Right atrium auricular region (tissue), 2 donors: Measurements from ENCODE around the gene FBRSL1. TPM values are rescaled to one million over a fixed set of nuclear protein-coding genes. Genes with fewer than 3 reads are reported as not detected.
A peak's percentile ranks its signal among the peaks of the same experiment; 100 is the strongest.

Experiments used
- DNase-seq: peaks from one replicate; pipeline ENCODE4 v3.0.0-alpha.2; 2019; ENCODE audit warnings: low spot score
- H3K27ac ChIP-seq, 2 donors: fragments of 200-600 bp; sonication (generic); 1 replicate in 1 of 2; 2 replicates in 1 of 2; pipeline ENCODE4 v1.5.1; 2016 to 2019
- H3K27me3 ChIP-seq, 2 donors: fragments of 200-600 bp; sonication (generic); one replicate each; pipeline versions ENCODE4 v1.5.1 to v1.6.0; 2017 to 2019
- H3K36me3 ChIP-seq: fragments of 200-600 bp; sonication (generic); one replicate; pipeline ENCODE4 v1.5.1; 2016
- H3K4me1 ChIP-seq, 2 donors: fragments of 200-600 bp; sonication (generic); one replicate each; pipeline versions ENCODE4 v1.5.1 to v1.6.0; 2017 to 2019
- H3K4me3 ChIP-seq, 2 donors: fragments of 200-600 bp; sonication (generic); 1 replicate in 1 of 2; 2 replicates in 1 of 2; pipeline ENCODE4 v1.5.1; 2017 to 2019; ENCODE audit warnings: mild to moderate bottlenecking in 1 of 2, moderate library complexity in 1 of 2
- H3K9me3 ChIP-seq, 2 donors: fragments of 200-600 bp; sonication (generic); one replicate each; pipeline ENCODE4 v1.5.1; 2019
- CTCF ChIP-seq, 2 donors: fragments of 200-600 bp; sonication (generic); IDR thresholded peaks; one replicate each; pipeline ENCODE4 v1.5.1; 2019; ENCODE audit warnings: antibody characterized with exemption in 2 of 2
- total RNA-seq, 2 donors: library from RNA; depleted of rRNA; stranded (reverse); fragments of >200 nt; gene quantifications; one replicate each; pipeline ENCODE4 v1.1.0, GENCODE V29; 2016

FBRSL1 gene
- total RNA-seq, 2 donors from 2014 or later = 19.3 to 20.4 TPM

GRCh38 chr12:132541996-132542395 lies 52.0 kb downstream of the FBRSL1 start:
- H3K4me3 ChIP-seq = no peak overlapping the region
- no peak for DNase-seq
- H3K27ac ChIP-seq = no peak overlapping the region
- no peak for TF ChIP-seq CTCF (IDR thresholded peaks at IDR 0.05)
- H3K36me3 ChIP-seq = no peaks in the 10 kb centered on the region
- no peaks in the 10 kb centered on the region for H3K9me3 ChIP-seq
- H3K4me1 ChIP-seq = no peaks in the 10 kb centered on the region
- H3K27me3 ChIP-seq = no peaks in the 10 kb centered on the region

DNA sequence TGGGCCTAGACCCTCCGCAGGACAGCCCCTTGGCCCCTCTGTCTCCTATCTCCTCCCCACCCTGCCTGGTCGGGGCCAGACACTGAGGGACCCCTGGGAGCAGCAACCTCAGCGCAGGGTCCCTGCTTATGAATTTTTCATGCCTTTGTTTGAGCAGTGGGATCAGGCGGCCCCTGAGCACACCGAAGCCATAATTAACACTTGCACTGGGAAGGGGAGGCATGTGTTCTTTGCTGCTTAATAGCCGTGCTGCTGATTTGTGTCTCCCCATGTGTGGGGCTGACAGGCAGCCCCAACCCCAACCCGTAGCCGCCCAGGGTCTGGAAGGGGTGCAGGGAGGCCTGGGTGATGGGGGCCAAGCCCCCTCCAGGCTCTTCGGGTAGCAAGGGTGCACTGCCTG lies 52.7 kb downstream of the FBRSL1 start:
- Histone ChIP-seq H3K4me1 (no peaks in the 10 kb centered on the region), H3K27me3 (no peaks in the 10 kb centered on the region), H3K4me3 (no peak overlapping the region), H3K9me3 (no peaks in the 10 kb centered on the region), H3K27ac (no peak overlapping the region), H3K36me3 (peaks cover under 1% of the 10 kb centered on the region)
- TF ChIP-seq CTCF (IDR thresholded peaks at IDR 0.05) = no peak
- DNase-seq = no peak

- no peak for DNase-seq
- Histone ChIP-seq H3K4me3 (no peak overlapping the region), H3K4me1 (no peaks in the 10 kb centered on the region), H3K36me3 (peaks cover 6% of the 10 kb centered on the region), H3K9me3 (no peaks in the 10 kb centered on the region), H3K27ac (no peak overlapping the region), H3K27me3 (no peaks in the 10 kb centered on the region)
- TF ChIP-seq CTCF (IDR thresholded peaks at IDR 0.05) = no peak
Observed at GRCh38 chr12:132543298-132544079, 53.5 kb downstream of the FBRSL1 start.

- H3K4me1 ChIP-seq = no peaks in the 10 kb centered on the region
- no peak for DNase-seq
- no peaks in the 10 kb centered on the region for H3K9me3 ChIP-seq
- TF ChIP-seq CTCF (IDR thresholded peaks at IDR 0.05) = peak in 1 of 2 donors; percentile 10
- H3K27ac ChIP-seq = no peak overlapping the region
- H3K36me3 ChIP-seq = peaks cover 11% of the 10 kb centered on the region
- no peaks in the 10 kb centered on the region for H3K27me3 ChIP-seq
- no peak overlapping the region for H3K4me3 ChIP-seq
Observed at GRCh38 chr12:132544080-132544397, 54.1 kb downstream of the FBRSL1 start.

DNA sequence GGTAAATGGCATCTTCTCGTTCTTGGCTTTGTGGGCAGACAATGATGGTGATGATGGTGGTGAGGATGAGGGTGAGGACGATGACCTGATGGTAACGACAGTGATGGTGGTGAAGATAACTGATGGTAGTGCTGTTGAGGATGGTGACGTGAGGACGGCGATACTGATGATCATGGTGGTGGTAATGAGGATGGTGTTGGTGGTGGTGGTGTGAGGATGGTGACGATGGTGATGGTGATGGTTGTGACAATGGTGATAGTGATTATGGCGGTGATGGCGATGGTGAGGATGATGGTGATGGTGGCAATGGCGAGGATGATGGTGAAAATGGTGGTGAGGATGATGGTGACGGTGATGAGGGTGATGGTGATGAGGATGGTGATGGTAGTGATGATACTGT lies 54.5 kb downstream of the FBRSL1 start:
- TF ChIP-seq CTCF (IDR thresholded peaks at IDR 0.05) = no peak
- H3K4me1 ChIP-seq = no peaks in the 10 kb centered on the region
- no peaks in the 10 kb centered on the region for H3K27me3 ChIP-seq
- no peaks in the 10 kb centered on the region for H3K9me3 ChIP-seq
- no peak overlapping the region for H3K27ac ChIP-seq
- no peak for DNase-seq
- no peak overlapping the region for H3K4me3 ChIP-seq
- peaks cover 16% of the 10 kb centered on the region for H3K36me3 ChIP-seq
